Right lobe of liver (tissue), 4 donors: Measurements from ENCODE around the gene ZCCHC7.

Experiments
- POLR2A ChIP-seq: fragments of 450-650 bp; IDR thresholded peaks from one replicate; pipeline ENCODE4 v1.6.1; 2017; ENCODE audit warnings: antibody characterized with exemption, mild to moderate bottlenecking
- TF ChIP-seq, protein P1 (sequence below), 4 donors: fragments of 200-600 bp in 3 of 4; fragments of 450-650 bp in 1 of 4; IDR thresholded peaks; one replicate each; pipeline versions ENCODE4 v1.5.1 to v1.8.0; 2016 to 2022; ENCODE audit warnings: antibody characterized with exemption in 4 of 4, mild to moderate bottlenecking in 2 of 4
- donor health status: DM: no; HTN: no; CAD: no.
- donor health status: DM: no; HTN: no; CAD: no.
- donor health status: DM: no; HTN: yes; CAD: no.

DNA sequence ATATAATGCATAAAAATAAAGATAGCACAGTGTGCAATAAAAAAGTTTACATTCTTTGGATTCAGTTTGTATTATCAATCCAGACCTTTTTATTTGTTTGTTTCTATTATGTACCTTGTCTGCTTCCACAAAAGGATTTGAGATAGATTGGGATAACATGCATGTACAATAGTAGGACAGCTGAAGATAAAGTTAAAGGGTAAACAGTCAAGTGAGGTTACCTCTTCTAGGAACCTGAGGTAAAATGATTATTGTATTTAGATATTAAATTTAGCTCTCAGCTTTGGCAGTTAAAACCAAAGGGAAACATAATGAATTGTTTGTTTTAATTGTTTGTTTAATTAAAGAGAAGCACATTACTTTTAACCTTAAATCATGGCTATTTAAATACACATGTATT lies 81.7 kb downstream of the ZCCHC7 start:
- TF ChIP-seq, protein P1, sequence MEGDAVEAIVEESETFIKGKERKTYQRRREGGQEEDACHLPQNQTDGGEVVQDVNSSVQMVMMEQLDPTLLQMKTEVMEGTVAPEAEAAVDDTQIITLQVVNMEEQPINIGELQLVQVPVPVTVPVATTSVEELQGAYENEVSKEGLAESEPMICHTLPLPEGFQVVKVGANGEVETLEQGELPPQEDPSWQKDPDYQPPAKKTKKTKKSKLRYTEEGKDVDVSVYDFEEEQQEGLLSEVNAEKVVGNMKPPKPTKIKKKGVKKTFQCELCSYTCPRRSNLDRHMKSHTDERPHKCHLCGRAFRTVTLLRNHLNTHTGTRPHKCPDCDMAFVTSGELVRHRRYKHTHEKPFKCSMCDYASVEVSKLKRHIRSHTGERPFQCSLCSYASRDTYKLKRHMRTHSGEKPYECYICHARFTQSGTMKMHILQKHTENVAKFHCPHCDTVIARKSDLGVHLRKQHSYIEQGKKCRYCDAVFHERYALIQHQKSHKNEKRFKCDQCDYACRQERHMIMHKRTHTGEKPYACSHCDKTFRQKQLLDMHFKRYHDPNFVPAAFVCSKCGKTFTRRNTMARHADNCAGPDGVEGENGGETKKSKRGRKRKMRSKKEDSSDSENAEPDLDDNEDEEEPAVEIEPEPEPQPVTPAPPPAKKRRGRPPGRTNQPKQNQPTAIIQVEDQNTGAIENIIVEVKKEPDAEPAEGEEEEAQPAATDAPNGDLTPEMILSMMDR (IDR thresholded peaks at IDR 0.05), result no peak
- TF ChIP-seq POLR2A, result no peak
